ENCODE data around the gene ADAMTS18.
A peak's percentile ranks its signal among the peaks of the same experiment; 100 is the strongest.
"Not testable (repeated sequence)": the region's sequence is repeated elsewhere in the genome, so short reads cannot be mapped to it uniquely, and the experiment has no call there.

Gene ADAMTS18

GRCh38 chr16:77279316-77279715 lies 155.5 kb downstream of the ADAMTS18 start:
- DNase-seq (ENCODE audit: low spot score) = not testable (repeated sequence)

GRCh38 chr16:77277571-77277970 lies 157.3 kb downstream of the ADAMTS18 start:
- DNase-seq (ENCODE audit: low spot score) = no peak

- no peak for DNase-seq (ENCODE audit: low spot score)
Measured at GRCh38 chr16:77277141-77277540, 157.7 kb downstream of the ADAMTS18 start.

GRCh38 chr16:77276661-77277060 lies 158.2 kb downstream of the ADAMTS18 start:
- no peak for DNase-seq (ENCODE audit: low spot score)

GRCh38 chr16:77275303-77275702 lies 159.5 kb downstream of the ADAMTS18 start:
- DNase-seq (ENCODE audit: low spot score) = not testable (repeated sequence)

- no peak for DNase-seq (ENCODE audit: low spot score)
Measured at GRCh38 chr16:77273815-77274214, 161.0 kb downstream of the ADAMTS18 start.

DNA sequence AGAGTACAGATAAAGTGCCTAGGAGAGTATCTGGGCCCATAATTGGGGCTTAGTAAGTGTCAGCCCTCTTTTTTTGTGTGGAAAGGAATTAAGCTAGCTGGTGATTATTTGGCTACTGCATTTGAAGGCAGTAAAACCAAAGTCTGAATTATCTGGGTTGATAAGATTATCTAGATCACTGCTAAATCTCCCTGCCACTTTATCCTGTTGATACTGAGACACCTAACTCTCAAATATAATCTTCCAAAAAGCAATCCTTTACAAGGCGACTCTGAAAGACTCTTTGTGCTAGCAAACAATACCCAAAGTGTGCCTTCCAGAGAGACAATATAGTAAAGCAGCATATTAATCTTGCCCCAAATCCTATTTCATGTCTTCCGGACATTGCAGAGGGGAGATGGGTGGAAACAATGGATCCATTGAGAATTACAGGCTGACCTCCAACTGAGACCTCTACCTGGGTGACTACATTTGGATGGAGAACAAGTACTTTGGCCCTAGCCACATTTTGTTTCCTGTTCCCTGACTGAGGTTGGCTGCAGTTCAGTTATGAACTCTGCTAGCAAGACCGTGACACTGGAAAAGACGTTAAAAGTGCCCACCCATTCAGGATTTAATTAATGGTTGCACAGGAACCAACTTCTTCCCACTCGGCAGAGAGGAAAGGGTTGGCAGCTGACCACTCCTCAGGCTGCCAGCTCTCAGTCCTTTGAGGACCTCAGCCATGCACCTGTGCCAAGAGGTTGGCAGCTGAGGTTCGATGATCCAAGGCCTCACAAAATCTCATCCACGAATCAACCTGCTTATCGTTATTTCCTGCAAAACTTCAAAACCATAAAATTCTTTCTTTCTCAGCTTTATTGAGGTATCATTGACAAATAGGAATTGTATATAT lies 163.1 kb downstream of the ADAMTS18 start:
- DNase-seq (ENCODE audit: low spot score) = no peak

DNA sequence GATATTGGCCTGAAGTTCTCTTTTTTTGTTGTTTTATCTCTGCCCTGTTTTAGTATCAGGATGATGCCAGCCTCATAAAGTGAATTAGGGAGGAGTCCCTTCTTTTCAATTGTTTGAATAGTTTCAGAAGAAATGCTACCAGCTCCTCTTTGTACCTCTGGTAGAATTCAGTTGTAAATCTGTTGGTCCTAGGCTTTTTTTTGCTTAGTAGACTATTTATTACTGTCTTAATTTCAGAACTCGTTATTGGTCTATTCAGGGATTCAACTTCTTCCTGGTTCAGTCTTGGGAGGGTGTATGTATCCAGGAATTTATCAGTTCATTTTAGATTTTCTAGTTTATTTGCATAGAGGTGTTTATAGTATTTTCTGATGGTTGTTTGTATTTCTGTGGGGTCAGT lies 168.6 kb downstream of the ADAMTS18 start:
- DNase-seq (ENCODE audit: low spot score) = not testable (repeated sequence)

- no peak for DNase-seq (ENCODE audit: low spot score)
Measured at GRCh38 chr16:77262971-77263370, 171.9 kb downstream of the ADAMTS18 start.

DNA sequence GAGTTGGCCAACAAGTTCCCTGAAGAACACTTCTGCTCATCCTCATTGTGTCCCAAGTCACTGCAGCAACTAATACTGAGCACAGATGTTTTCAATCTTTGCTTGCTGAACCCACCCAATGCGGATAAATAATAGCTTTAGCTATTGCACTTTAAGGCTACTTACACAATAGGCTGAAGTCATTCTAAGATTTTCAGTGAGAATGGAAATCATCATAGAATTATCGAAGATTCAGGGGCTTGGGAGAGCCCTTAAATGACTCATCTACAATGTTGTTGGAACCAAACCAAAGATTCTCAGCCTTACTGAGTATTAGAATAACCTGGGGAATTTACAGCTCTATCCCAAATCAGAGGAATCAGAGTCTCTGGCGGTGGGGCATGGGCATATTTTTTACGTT lies 184.4 kb downstream of the ADAMTS18 start:
- DNase-seq (ENCODE audit: low spot score) = no peak

- no peak for DNase-seq (ENCODE audit: low spot score)
Measured at GRCh38 chr16:77246150-77246549, 188.7 kb downstream of the ADAMTS18 start.

GRCh38 chr16:77242471-77242870 lies 192.4 kb downstream of the ADAMTS18 start:
- not testable (repeated sequence) for DNase-seq (ENCODE audit: low spot score)

- no peak for DNase-seq (ENCODE audit: low spot score)
Measured at GRCh38 chr16:77238593-77238992, 196.2 kb downstream of the ADAMTS18 start.

GRCh38 chr16:77236063-77236511 lies 198.7 kb downstream of the ADAMTS18 start:
- peak; percentile 77 for DNase-seq (ENCODE audit: low spot score)

DNA sequence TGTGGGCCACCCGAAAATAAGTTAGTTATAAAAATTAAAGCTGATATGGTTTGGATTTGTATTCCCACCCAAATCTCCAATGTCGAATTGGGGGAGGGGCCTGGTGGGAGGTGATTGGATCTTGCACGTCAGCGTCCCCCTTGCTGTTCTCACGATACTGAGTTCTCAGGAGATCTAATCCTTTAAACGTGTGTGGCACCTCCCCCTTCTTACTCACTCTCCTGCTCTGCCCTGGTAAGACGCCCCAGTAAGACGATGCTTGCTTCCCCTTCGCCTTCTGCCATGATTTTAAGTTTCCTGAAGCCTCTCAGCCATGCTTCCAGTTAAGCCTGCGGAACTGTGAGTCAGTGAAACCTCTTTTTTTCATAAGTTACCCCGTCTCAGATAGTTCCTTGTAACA lies 200.2 kb downstream of the ADAMTS18 start:
- no peak for DNase-seq (ENCODE audit: low spot score)

GRCh38 chr16:77233799-77234519 lies 200.9 kb downstream of the ADAMTS18 start:
- no peak for DNase-seq (ENCODE audit: low spot score)
